KMS-11 (cell line): ENCODE results near the gene RAI14.

ENCODE experiments used
- H2AFZ ChIP-seq: fragments of 200-600 bp; sonication (generic); 2 replicates; pipeline ENCODE4 v1.6.1; 2016; ENCODE audit warnings: antibody characterized with exemption, mixed run types, low read depth
- H3K27ac ChIP-seq: fragments of 200-600 bp; sonication (generic); 2 replicates; pipeline ENCODE4 v1.6.1; 2016; ENCODE audit warnings: mild to moderate bottlenecking, mixed run types
- H3K27me3 ChIP-seq: fragments of 200-600 bp; sonication (generic); 2 replicates; pipeline ENCODE4 v1.6.1; 2017; ENCODE audit warnings: mild to moderate bottlenecking, low read depth, mixed run types, moderate library complexity; ENCODE audit not compliant: insufficient read depth
- H3K36me3 ChIP-seq: fragments of 200-600 bp; sonication (generic); 2 replicates; pipeline ENCODE4 v1.6.1; 2017; ENCODE audit warnings: mild to moderate bottlenecking, mixed run types; ENCODE audit not compliant: insufficient read depth
- H3K4me1 ChIP-seq: fragments of 200-600 bp; sonication (generic); 2 replicates; pipeline ENCODE4 v1.6.1; 2016; ENCODE audit warnings: mild to moderate bottlenecking, low read depth, mixed run types; ENCODE audit not compliant: poor library complexity, severe bottlenecking
- H3K4me2 ChIP-seq: fragments of 200-600 bp; sonication (generic); 2 replicates; pipeline ENCODE4 v1.7.0; 2016; ENCODE audit warnings: mild to moderate bottlenecking, mixed run types
- H3K4me3 ChIP-seq: fragments of 200-600 bp; sonication (generic); IDR thresholded peaks from 2 replicates; pipeline ENCODE4 v1.6.1; 2017; ENCODE audit warnings: low read depth, low read length, mixed read lengths; ENCODE audit not compliant: insufficient read depth
- H3K79me2 ChIP-seq: fragments of 200-600 bp; sonication (generic); 2 replicates; pipeline ENCODE4 v1.6.1; 2016; ENCODE audit warnings: low read depth, mixed run types; ENCODE audit not compliant: insufficient read depth
- H3K9ac ChIP-seq: fragments of 200-600 bp; sonication (generic); 2 replicates; pipeline ENCODE4 v1.6.1; 2016; ENCODE audit warnings: mild to moderate bottlenecking, mixed run types
- H4K20me1 ChIP-seq: fragments of 200-600 bp; sonication (generic); 2 replicates; pipeline ENCODE4 v1.6.1; 2016; ENCODE audit warnings: mild to moderate bottlenecking, mixed run types; ENCODE audit not compliant: insufficient read depth
- CTCF ChIP-seq: fragments of 200-600 bp; sonication (generic); conservative IDR thresholded peaks from 2 replicates; pipeline ENCODE4 v1.6.1; 2017; ENCODE audit warnings: low read depth, mild to moderate bottlenecking, antibody characterized with exemption, low read length, moderate library complexity, mixed read lengths

RAI14 gene

GRCh38 chr5:34718516-34718915 is 62.4 kb downstream of the RAI14 start:
- Histone ChIP-seq H3K9ac (no peak overlapping the region), H3K27me3 (no peaks in the 10 kb centered on the region), H4K20me1 (no peaks in the 10 kb centered on the region), H3K4me3 (no peak overlapping the region), H3K4me2 (no peak overlapping the region), H3K4me1 (no peaks in the 10 kb centered on the region), H3K36me3 (no peaks in the 10 kb centered on the region), H2AFZ (no peak overlapping the region), H3K79me2 (no peaks in the 10 kb centered on the region), H3K27ac (no peak overlapping the region)
- no peak for TF ChIP-seq CTCF

- TF ChIP-seq CTCF = no peak
- no peaks in the 10 kb centered on the region for H4K20me1 ChIP-seq
Observed at GRCh38 chr5:34719029-34719428, 62.9 kb downstream of the RAI14 start.

GRCh38 chr5:34721327-34721726 is 65.2 kb downstream of the RAI14 start:
- H3K36me3 ChIP-seq = no peaks in the 10 kb centered on the region
- H3K9ac ChIP-seq = no peak overlapping the region
- no peak overlapping the region for H2AFZ ChIP-seq
- no peaks in the 10 kb centered on the region for H3K27me3 ChIP-seq
- no peaks in the 10 kb centered on the region for H3K79me2 ChIP-seq
- H3K4me1 ChIP-seq = no peaks in the 10 kb centered on the region
- no peak overlapping the region for H3K4me3 ChIP-seq
- no peak for TF ChIP-seq CTCF
- H3K27ac ChIP-seq = no peak overlapping the region
- no peaks in the 10 kb centered on the region for H4K20me1 ChIP-seq
- no peak overlapping the region for H3K4me2 ChIP-seq

More at GRCh38 chr5:34719029-34719428, 62.9 kb downstream of the RAI14 start:
- Histone ChIP-seq H2AFZ (no peak overlapping the region), H3K9ac (no peak overlapping the region), H3K27ac (no peak overlapping the region), H3K36me3 (no peaks in the 10 kb centered on the region), H3K79me2 (no peaks in the 10 kb centered on the region), H3K4me2 (no peak overlapping the region), H3K27me3 (no peaks in the 10 kb centered on the region), H3K4me3 (no peak overlapping the region), H3K4me1 (no peaks in the 10 kb centered on the region)

GRCh38 chr5:34722183-34722582 is 66.1 kb downstream of the RAI14 start:
- H3K36me3 ChIP-seq = no peaks in the 10 kb centered on the region

More at GRCh38 chr5:34722183-34722582, 66.1 kb downstream of the RAI14 start:
- TF ChIP-seq CTCF = no peak
- Histone ChIP-seq H2AFZ (no peak overlapping the region), H3K9ac (no peak overlapping the region), H3K79me2 (no peaks in the 10 kb centered on the region), H3K4me3 (no peak overlapping the region), H3K27me3 (no peaks in the 10 kb centered on the region), H3K27ac (no peak overlapping the region), H3K4me2 (no peak overlapping the region), H4K20me1 (no peaks in the 10 kb centered on the region), H3K4me1 (no peaks in the 10 kb centered on the region)
